ENCODE measurements around the gene WNT8B.

DNA sequence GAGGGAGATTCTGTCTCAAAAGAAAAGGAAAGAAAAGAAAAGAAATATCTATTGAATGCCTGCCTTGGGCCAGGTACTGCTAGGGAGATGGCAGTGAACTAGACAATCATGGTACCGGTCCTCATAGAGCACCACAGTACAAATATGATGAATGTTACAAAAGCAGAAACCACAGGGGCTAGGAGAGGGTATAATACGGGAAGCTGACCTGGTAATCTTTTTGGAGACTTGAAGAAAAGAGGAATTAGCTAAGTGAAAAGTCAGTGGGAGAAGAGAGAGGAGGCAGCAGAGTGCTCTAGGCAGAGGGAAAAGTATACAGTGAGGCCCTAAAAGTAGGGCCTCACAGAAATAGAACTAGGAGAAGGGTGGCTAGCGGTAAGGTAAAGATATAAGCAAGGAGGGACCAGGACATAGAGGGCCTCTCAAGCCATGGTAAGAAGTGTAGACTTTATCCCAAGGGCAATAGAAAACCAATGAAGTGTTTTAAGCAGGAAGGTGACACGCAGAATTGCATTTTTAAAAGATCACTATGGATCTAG lies 42.8 kb upstream of the WNT8B start:
- TF ChIP-seq, protein P1, sequence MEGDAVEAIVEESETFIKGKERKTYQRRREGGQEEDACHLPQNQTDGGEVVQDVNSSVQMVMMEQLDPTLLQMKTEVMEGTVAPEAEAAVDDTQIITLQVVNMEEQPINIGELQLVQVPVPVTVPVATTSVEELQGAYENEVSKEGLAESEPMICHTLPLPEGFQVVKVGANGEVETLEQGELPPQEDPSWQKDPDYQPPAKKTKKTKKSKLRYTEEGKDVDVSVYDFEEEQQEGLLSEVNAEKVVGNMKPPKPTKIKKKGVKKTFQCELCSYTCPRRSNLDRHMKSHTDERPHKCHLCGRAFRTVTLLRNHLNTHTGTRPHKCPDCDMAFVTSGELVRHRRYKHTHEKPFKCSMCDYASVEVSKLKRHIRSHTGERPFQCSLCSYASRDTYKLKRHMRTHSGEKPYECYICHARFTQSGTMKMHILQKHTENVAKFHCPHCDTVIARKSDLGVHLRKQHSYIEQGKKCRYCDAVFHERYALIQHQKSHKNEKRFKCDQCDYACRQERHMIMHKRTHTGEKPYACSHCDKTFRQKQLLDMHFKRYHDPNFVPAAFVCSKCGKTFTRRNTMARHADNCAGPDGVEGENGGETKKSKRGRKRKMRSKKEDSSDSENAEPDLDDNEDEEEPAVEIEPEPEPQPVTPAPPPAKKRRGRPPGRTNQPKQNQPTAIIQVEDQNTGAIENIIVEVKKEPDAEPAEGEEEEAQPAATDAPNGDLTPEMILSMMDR (conservative IDR thresholded peaks at IDR 0.05), result no peak
- no peak for TF ChIP-seq ZFX (IDR thresholded peaks at IDR 0.05)

Data from C4-2B (cell line).